Pancreas (tissue), 10 donors: Measurements from ENCODE around the gene BEND5. TPM values are rescaled to one million over a fixed set of nuclear protein-coding genes. Genes with fewer than 3 reads are reported as not detected.

ENCODE experiments used
- ATAC-seq, 4 donors: fragments of 200-7000 bp; cut with Tn5 transposase; one replicate each; pipeline versions ENCODE4 v1.8.0 to v1.9.1; 2020; ENCODE audit warnings: mild to moderate bottlenecking in 4 of 4, moderate library complexity in 4 of 4
- DNase-seq, 6 donors: peaks; one replicate each; pipeline ENCODE4 v3.0.0-alpha.2; 2020
- FAIRE-seq: peaks from 2 replicates; lab custom pipeline; 2012; peaks lifted over from hg19 to GRCh38; lab: Jason Lieb, UNC
- H3K27ac ChIP-seq, 4 donors: fragments of 200-600 bp; sonication (generic); 1 replicate in 3 of 4; 2 replicates in 1 of 4; pipeline versions ENCODE4 v1.5.0 to v1.8.0; 2020
- H3K27me3 ChIP-seq, 4 donors: fragments of 200-600 bp; one replicate each; pipeline ENCODE4 v1.8.0; 2021
- H3K36me3 ChIP-seq, 3 donors: fragments of 200-600 bp; sonication (generic) in 1 of 3; one replicate each; pipeline versions ENCODE4 v1.5.0 to v1.8.0; 2020 to 2021
- H3K4me1 ChIP-seq, 3 donors: fragments of 200-600 bp; one replicate each; pipeline ENCODE4 v1.8.0; 2021
- H3K4me3 ChIP-seq, 4 donors: fragments of 200-600 bp; sonication (generic) in 2 of 4; one replicate each; pipeline versions ENCODE4 v1.5.0 to v1.8.0; 2020 to 2021
- H3K9me3 ChIP-seq, 4 donors: fragments of 200-600 bp; one replicate each; pipeline ENCODE4 v1.8.0; 2021
- CTCF ChIP-seq, 4 donors: fragments of 200-600 bp; sonication (generic) in 3 of 4; IDR thresholded peaks; one replicate each; pipeline versions ENCODE4 v1.5.0 to v1.8.0; 2021; ENCODE audit warnings: antibody characterized with exemption in 4 of 4
- WGBS, 2 donors: extraction: QIAGEN DNeasy Blood & Tissue Kit; methylation state at CpG; one replicate each; pipeline ENCODE4 v1.1.7; 2013; 5-methylcytosine and 5-hydroxymethylcytosine counted together
- intact Hi-C, 3 donors: fragments of 100-400 bp; cut with DNase I; formaldehyde crosslinking; loops; one replicate each; pipeline versions ENCODE4 v1.11.1 to v1.14.2; 2022
- polyA plus RNA-seq, 2 donors: library from polyadenylated mRNA; stranded (reverse); fragments of 200-250 nt; gene quantifications; one replicate each; pipeline ENCODE4 v1.2.3, GENCODE V29; 2013
- total RNA-seq, 6 donors: library from RNA; stranded (reverse); fragmentation: NEBNext Ultra II Directional in 4 of 6; extraction: Animal tissue kit (Norgen Biotek cat#: 25700) in 4 of 6; gene quantifications; one replicate each; pipeline versions ENCODE4 v1.2.1 to v1.2.4, GENCODE V29; 2021 to 2023
- donor health status: healthy with polysubstance abuse.
- donor health status: DM: no; HTN: no; CAD: no; lungs with moderate emphysema.
- donor health status: DM: no; HTN: no; CAD: no.
- donor health status: control.
- donor health status: control.
- donor health status: Bipolar disorder and iron deficiency.
- donor health status: DM: yes; HTN: yes; CAD: no.
- donor health status: DM: no; HTN: no; CAD: no.
- donor health status: DM: no; HTN: no; CAD: no.
- donor health status: DM: yes; HTN: yes; CAD: no.

Gene BEND5
- total and polyA plus RNA-seq, 8 donors, result 1.8 to 16.2 (median 3.9) TPM

GRCh38 chr1:48743480-48743879 is 33.2 kb downstream of the BEND5 start:
- ATAC-seq (no peak), DNase-seq (no peak), FAIRE-seq (no peak)
- Histone ChIP-seq H3K4me3 (no peak overlapping the region), H3K27ac (no peak overlapping the region), H3K4me1 (no peaks in the 10 kb centered on the region), H3K27me3 (no peaks in the 10 kb centered on the region), H3K36me3 (no peaks in the 10 kb centered on the region), H3K9me3 (no peaks in the 10 kb centered on the region)
- no peak for TF ChIP-seq CTCF (IDR thresholded peaks at IDR 0.05)
- intact Hi-C loops, result no loop called here

- no peak for TF ChIP-seq CTCF (IDR thresholded peaks at IDR 0.05)
- no peak overlapping the region for H3K4me3 ChIP-seq
- FAIRE-seq (no peak), ATAC-seq (peak in 2 of 4 donors; percentile 37 to 50), DNase-seq (no peak)
- H3K36me3 ChIP-seq, result no peaks in the 10 kb centered on the region
- H3K27ac ChIP-seq, result no peak overlapping the region
- no peaks in the 10 kb centered on the region for H3K4me1 ChIP-seq
- H3K9me3 ChIP-seq, result no peaks in the 10 kb centered on the region
- H3K27me3 ChIP-seq, result no peaks in the 10 kb centered on the region
- 61 to 70% methylated on average over 7 of the region's 7 CpGs for WGBS, 2 donors
- intact Hi-C loops, result no loop called here
Observed at GRCh38 chr1:48741380-48741779, 35.3 kb downstream of the BEND5 start.

GRCh38 chr1:48740621-48741020 is 36.1 kb downstream of the BEND5 start:
- Histone ChIP-seq H3K27me3 (no peaks in the 10 kb centered on the region), H3K4me1 (no peaks in the 10 kb centered on the region), H3K4me3 (no peak overlapping the region), H3K27ac (no peak overlapping the region), H3K36me3 (no peaks in the 10 kb centered on the region), H3K9me3 (no peaks in the 10 kb centered on the region)
- FAIRE-seq, result no peak
- DNase-seq, result no peak
- TF ChIP-seq CTCF (IDR thresholded peaks at IDR 0.05), result no peak
- WGBS, 2 donors, result 89 to 90% methylated on average over 3 of the region's 3 CpGs
- intact Hi-C loops, result no loop called here
- no peak for ATAC-seq

- H3K4me1 ChIP-seq, result no peaks in the 10 kb centered on the region
- intact Hi-C loops, result no loop called here
Observed at GRCh38 chr1:48739091-48739490, 37.6 kb downstream of the BEND5 start.

More at GRCh38 chr1:48739091-48739490, 37.6 kb downstream of the BEND5 start:
- WGBS, 2 donors, result 76 to 82% methylated on average over 3 of the region's 3 CpGs
- no peaks in the 10 kb centered on the region for H3K9me3 ChIP-seq
- DNase-seq, result no peak
- H3K27me3 ChIP-seq, result no peaks in the 10 kb centered on the region
- H3K27ac ChIP-seq, result no peak overlapping the region
- ATAC-seq, result no peak
- TF ChIP-seq CTCF (IDR thresholded peaks at IDR 0.05), result no peak
- peaks cover 0 to 10% (median 0%) of the 10 kb centered on the region in 3 donors for H3K36me3 ChIP-seq
- H3K4me3 ChIP-seq, result no peak overlapping the region
- no peak for FAIRE-seq
